ENCODE measurements around the gene AUTS2. TPM values are rescaled to one million over a fixed set of nuclear protein-coding genes. Genes with fewer than 3 reads are reported as not detected.

AUTS2 gene
- polyA plus RNA-seq, 6 donors from 2014 or later, result 8.8 to 28.0 (median 20.9) TPM

DNA sequence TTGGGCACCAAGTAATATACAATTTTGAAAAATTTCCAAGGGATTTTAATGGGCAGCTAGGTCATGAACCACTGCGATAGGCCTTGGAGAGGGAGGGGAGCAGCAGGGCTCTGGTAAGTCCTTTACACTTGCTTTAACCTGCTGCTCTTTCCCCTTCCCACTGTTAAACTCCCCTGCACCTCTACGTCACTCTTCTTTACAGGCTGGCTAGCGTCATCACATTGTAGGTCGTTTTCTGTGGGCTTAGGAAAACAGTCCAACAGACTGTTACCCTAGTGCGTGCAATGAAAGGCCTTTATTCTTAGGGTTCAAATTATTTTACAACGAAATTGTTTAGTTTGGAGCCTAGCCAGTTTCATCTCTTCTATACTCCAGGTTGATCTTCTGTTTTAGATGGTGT is 235.7 kb downstream of the AUTS2 start:
- Mint-ChIP-seq H3K4me1 (peaks cover 0 to 38% (median 26%) of the 10 kb centered on the region in 3 donors), H3K4me3 (no peak overlapping the region), H3K27me3 (no peaks in the 10 kb centered on the region), H3K36me3 (peaks cover 0 to 14% of the 10 kb centered on the region in 2 donors), H3K9me3 (no peaks in the 10 kb centered on the region), H3K27ac (no peak overlapping the region)
- DNase-seq (no peak), ATAC-seq (ENCODE audit: low read depth in 2 of 2) (no peak)

DNA sequence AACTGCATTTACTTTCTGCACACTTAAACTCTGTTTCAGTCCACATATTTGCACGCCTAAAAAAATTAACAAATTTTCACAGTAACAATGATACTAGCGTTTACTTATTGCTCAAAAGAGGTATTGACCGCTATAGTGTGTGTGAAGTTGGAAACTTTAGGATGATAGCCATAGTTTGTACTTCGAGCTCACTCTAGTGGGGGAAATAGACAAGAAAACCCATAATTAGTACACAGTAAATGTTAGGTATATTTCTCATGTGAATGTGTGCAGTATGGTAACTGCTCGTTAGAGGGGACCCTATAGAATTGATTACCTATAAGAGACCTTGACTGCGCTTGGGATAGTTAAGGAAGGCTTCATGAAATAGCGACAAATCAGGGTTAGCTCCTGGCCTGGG is 238.4 kb downstream of the AUTS2 start:
- Mint-ChIP-seq H3K36me3 (peaks cover 0 to 6% of the 10 kb centered on the region in 2 donors), H3K9me3 (no peaks in the 10 kb centered on the region), H3K4me1 (peaks cover 20 to 59% (median 38%) of the 10 kb centered on the region in 3 donors), H3K27me3 (no peaks in the 10 kb centered on the region), H3K27ac (peak overlapping the region in 1 of 6 donors; percentile 56), H3K4me3 (no peak overlapping the region)
- ATAC-seq (ENCODE audit: low read depth in 2 of 2) (no peak), DNase-seq (no peak)

DNA sequence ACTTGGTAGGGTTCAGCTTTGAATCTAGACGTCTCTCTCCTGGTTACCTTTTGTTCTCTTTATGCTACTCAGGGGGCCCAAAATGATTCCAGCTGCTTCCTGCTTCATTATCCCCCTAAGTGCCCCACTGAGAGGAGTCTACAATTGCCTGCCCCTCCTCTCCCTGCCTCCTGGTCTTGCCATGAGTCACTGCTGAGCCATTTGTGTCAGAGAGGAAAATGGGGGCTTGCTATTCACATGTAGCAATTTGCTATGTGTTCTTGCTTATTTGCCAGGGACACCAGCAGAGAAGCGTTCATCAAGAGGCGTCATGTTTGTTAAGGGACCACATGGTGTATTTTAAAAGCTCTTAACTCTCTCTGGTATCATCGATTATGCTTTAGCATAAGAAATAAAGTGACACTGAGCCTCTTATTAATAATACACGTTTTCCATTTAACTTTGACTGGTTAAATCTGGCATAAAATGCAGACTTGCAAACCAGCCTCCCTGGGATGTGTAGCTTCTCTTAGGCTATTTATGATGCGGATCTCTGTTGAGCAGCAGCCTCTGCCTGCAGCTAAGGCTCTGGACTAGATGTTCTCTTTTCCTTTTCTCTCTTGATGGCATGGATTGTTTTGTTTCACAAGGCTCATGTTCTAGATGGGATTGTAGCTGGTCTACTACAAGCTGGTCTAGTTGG is 239.3 kb downstream of the AUTS2 start:
- no peak for DNase-seq
- Mint-ChIP-seq H3K4me1 (peaks cover 22 to 60% (median 39%) of the 10 kb centered on the region in 3 donors), H3K27me3 (no peaks in the 10 kb centered on the region), H3K36me3 (peaks cover 0 to 6% of the 10 kb centered on the region in 2 donors), H3K9me3 (no peaks in the 10 kb centered on the region), H3K27ac (peak overlapping the region in 1 of 6 donors; percentile 9), H3K4me3 (no peak overlapping the region)
- no peak for ATAC-seq (ENCODE audit: low read depth in 2 of 2)

DNA sequence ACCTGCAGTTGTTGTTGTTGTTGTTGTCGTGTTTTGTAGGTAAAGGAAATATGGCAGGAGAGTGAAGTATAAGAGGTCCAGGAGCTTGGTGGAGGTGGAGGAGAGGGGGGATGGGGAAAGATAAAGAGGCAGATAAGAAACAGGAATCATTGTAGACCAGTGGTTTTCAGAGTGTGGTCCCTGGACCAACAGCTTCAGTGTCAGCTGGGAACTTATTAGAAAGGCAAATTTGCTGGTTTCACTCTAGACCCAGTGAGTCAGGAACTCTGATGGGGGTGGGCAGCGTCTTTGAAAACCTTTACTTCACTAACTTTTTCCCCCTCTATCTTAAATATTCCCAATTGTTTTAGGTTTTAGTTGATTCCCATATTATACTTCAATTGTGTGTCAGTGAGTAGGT is 241.5 kb downstream of the AUTS2 start:
- peaks cover 0 to 5% of the 10 kb centered on the region in 2 donors for H3K36me3 Mint-ChIP-seq
- peaks cover 40 to 73% (median 56%) of the 10 kb centered on the region in 3 donors for H3K4me1 Mint-ChIP-seq
- DNase-seq (no peak), ATAC-seq (ENCODE audit: low read depth in 2 of 2) (peak in 1 of 2 donors; percentile 35)
- H3K4me3 Mint-ChIP-seq, result peak overlapping the region in 7 of 8 donors; percentile 13 to 74 (median 49)
- no peaks in the 10 kb centered on the region for H3K27me3 Mint-ChIP-seq
- H3K9me3 Mint-ChIP-seq, result peaks cover 0 to 4% (median 0%) of the 10 kb centered on the region in 7 donors
- H3K27ac Mint-ChIP-seq, result peak overlapping the region in 4 of 6 donors; percentile 53 to 88 (median 81)

DNA sequence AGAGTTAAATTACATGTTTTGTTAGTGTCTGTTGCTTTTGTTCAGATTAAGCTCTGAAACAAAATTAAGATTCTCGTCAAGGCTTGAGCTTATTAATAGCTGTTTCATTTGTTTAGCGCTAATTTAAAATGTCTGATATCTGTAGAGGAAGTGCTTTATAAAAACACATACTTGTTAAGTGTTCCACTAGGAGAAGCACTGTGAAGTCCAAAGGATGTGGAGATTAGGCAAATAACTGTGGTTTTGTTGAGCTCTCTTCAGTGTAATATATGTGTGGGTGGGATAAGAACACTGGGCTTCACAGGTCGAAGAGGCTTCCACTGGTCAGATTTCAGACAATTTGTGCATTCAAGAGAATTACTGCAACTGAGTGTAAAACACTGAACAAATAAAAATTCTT is 242.0 kb downstream of the AUTS2 start:
- H3K4me3 Mint-ChIP-seq, result peak overlapping the region in 6 of 8 donors; percentile 1 to 74 (median 38)
- ATAC-seq (ENCODE audit: low read depth in 2 of 2) (peak; percentile 21 to 32), DNase-seq (no peak)
- H3K27me3 Mint-ChIP-seq, result no peaks in the 10 kb centered on the region
- H3K4me1 Mint-ChIP-seq, result peaks cover 44 to 74% (median 59%) of the 10 kb centered on the region in 3 donors
- H3K36me3 Mint-ChIP-seq, result peaks cover 0 to 5% of the 10 kb centered on the region in 2 donors
- peaks cover 0 to 4% (median 0%) of the 10 kb centered on the region in 7 donors for H3K9me3 Mint-ChIP-seq
- H3K27ac Mint-ChIP-seq, result peak overlapping the region in 4 of 6 donors; percentile 9 to 84 (median 37)

DNA sequence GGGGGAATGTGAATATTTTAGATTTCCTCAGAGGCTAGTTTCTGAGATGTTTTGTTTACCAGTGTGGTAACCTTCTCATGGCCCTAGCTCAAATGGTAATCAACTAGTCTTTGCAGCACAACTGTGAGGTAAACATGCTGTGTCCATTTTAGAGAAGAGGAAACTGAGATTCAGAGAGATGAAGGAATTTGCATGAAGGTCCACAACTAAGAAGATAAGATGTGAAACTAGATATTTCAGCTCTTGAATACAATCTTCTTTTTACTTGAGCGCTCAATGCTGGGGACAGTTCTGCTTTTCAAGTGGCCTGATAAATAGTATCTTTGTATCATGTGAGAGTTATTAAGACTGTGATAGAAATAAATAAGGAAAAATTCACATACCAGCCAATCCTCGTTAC is 245.4 kb downstream of the AUTS2 start:
- H3K4me3 Mint-ChIP-seq, result peak overlapping the region in 6 of 8 donors; percentile 12 to 65 (median 51)
- H3K4me1 Mint-ChIP-seq, result peaks cover 58 to 87% (median 69%) of the 10 kb centered on the region in 3 donors
- no peaks in the 10 kb centered on the region for H3K27me3 Mint-ChIP-seq
- no peak for DNase-seq
- peaks cover 0 to 4% (median 0%) of the 10 kb centered on the region in 7 donors for H3K9me3 Mint-ChIP-seq
- peak; percentile 69 to 71 for ATAC-seq (ENCODE audit: low read depth in 2 of 2)
- H3K27ac Mint-ChIP-seq, result peak overlapping the region in 5 of 6 donors; percentile 7 to 76 (median 58)
- H3K36me3 Mint-ChIP-seq, result peaks cover 0 to 5% of the 10 kb centered on the region in 2 donors

DNA sequence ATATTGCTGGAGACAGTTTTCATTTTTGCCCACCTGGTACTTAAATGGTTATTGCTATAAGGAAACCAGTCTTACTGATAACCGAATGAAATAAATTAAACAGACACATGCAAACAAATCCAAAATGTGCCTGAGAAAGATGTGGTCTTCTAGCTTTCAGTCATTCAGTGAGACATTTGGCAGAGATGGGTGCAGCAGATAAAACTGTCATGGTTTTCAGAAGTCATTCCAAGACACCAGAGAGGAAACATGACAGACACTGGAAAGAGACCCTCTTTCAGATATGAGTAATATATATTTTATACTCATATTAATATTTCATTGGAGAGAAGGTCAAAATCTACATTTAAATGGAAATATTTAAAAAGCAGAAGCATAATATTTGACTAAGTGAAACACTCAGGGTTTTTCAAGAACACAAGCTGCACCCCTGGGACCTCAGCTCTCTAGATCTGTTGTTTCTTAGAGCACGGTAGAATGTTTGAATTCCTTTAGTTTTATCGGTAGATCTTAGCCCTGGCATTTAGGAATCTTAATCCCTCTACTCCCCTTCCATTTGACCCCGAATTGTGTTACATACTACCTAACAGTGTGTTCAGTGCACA is 246.1 kb downstream of the AUTS2 start:
- Mint-ChIP-seq H3K27me3 (no peaks in the 10 kb centered on the region), H3K4me1 (peaks cover 55 to 82% (median 65%) of the 10 kb centered on the region in 3 donors), H3K9me3 (peaks cover 0 to 4% (median 0%) of the 10 kb centered on the region in 7 donors), H3K27ac (peak overlapping the region in 2 of 6 donors; percentile 60 to 76), H3K4me3 (peak overlapping the region in 6 of 8 donors; percentile 17 to 75 (median 47)), H3K36me3 (peaks cover 0 to 5% of the 10 kb centered on the region in 2 donors)
- DNase-seq (no peak), ATAC-seq (ENCODE audit: low read depth in 2 of 2) (peak; percentile 9 to 53)

DNA sequence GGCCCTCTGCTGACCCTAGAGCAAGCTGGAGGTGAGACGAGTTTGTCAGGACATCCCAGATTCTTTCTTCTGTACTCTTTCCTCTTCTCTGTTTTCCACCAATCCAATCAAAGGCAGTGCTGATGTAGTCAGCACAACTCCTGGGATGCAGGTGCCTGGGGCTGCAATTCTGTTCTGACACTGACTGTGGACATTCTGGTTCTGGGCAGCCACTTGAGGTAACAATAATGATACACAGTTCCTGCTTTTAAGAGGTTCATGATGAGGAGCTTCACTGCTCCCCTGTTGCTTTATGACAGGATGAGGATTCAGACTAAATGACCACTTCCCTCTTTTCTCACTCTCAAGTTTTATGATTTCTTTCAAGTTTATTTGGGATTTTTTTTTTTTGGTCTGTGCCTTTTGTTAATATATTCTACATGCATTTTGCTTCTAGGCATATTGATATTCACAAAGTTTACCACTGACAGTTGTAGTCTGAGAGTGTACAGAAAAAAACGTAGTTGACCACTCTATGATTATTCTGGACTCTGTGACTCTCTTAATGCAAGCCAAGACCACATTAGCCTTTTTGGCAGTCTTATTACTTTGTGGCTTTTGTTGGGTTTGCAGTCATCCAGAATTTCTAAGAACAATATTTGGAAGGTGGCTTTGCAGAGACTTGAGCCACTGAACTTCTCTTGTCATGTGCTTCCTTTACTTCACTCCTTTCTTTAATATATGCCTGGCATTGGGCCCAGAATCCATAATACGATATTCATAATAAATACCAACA is 247.6 kb downstream of the AUTS2 start:
- peaks cover 0 to 5% of the 10 kb centered on the region in 2 donors for H3K36me3 Mint-ChIP-seq
- peak overlapping the region in 2 of 6 donors; percentile 26 to 87 for H3K27ac Mint-ChIP-seq
- peak overlapping the region in 7 of 8 donors; percentile 23 to 76 (median 58) for H3K4me3 Mint-ChIP-seq
- no peaks in the 10 kb centered on the region for H3K27me3 Mint-ChIP-seq
- DNase-seq (no peak), ATAC-seq (ENCODE audit: low read depth in 2 of 2) (peak; percentile 51 to 52)
- peaks cover 0 to 4% (median 0%) of the 10 kb centered on the region in 7 donors for H3K9me3 Mint-ChIP-seq
- H3K4me1 Mint-ChIP-seq, result peaks cover 42 to 67% (median 52%) of the 10 kb centered on the region in 3 donors

DNA sequence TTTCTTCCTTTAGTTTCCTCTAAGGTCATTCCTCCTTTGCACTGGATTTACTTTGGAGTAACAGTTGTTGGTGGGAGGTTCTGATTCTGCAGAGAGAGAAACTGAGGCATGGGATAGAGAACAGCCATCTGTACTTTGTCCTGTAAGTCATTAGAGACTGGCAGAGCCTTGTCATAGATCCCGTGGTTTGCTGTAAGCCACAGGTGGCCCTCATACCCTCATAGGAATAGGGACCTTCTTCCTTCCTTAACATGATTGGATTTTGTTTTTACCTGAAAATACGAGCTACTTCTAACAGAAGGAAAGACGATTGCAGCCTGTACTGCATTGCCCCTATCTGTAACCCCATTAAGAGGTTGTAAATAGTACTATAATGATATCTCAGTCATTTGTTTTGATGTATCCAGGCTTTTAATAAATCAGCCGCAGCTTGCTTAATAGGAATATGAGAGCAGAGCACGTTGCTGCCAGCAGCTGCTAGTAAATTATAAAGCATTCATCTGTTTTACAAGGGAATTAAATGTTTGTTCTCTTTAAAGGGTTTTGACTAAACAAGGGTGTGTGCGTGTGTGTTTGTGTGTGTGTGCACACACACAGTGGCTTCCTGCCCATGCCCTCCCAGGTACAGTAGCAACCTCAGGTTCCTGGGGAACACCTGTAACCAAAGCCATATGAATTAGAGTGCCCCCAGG is 249.8 kb downstream of the AUTS2 start:
- Mint-ChIP-seq H3K27me3 (no peaks in the 10 kb centered on the region), H3K36me3 (peaks cover 0 to 1% of the 10 kb centered on the region in 2 donors), H3K4me3 (no peak overlapping the region), H3K27ac (no peak overlapping the region), H3K9me3 (peaks cover 0 to 4% (median 0%) of the 10 kb centered on the region in 7 donors), H3K4me1 (peaks cover 35 to 61% (median 43%) of the 10 kb centered on the region in 3 donors)
- ATAC-seq (ENCODE audit: low read depth in 2 of 2) (no peak), DNase-seq (no peak)

DNA sequence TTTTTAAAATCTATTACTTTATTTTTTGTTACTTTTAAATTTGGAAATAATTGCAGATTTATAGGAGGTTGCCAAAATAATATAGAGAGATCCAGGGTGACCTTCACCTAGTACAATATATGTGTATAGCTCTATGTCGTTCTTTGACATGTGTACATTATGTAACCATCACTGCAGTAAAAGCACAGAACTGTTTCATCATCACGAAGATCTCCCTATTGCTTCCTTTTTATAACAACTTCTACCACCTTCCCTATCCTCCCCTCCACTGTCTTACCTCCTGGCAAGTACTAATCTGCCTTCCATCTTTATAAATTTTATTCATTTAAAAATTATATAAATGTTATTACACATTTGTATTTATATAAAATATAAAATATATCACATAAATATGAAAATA is 251.0 kb downstream of the AUTS2 start:
- Mint-ChIP-seq H3K36me3 (no peaks in the 10 kb centered on the region), H3K27me3 (no peaks in the 10 kb centered on the region), H3K9me3 (no peaks in the 10 kb centered on the region), H3K27ac (peak overlapping the region in 1 of 6 donors; percentile 72), H3K4me3 (no peak overlapping the region), H3K4me1 (peaks cover 24 to 57% (median 31%) of the 10 kb centered on the region in 3 donors)
- DNase-seq, result no peak
- ATAC-seq (ENCODE audit: low read depth in 2 of 2), result no peak

DNA sequence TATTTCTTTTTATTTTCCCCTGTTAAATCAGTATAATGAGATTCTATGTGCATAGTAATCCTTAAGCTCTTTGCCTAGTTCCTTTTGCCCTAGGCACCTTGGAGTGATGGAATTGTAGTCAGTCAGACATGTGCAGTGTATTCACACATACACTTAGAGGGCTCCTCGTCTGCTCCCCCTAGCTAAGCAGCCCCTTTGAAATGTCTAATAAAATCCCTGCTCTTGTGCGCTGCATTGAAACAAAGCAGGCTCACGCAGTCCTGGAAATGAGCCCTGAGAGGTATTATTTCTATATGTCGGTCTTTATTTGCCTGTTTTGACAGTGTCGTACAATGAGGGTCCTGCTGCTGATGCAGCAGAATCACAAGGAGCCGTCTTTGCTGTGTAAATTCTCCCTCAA is 258.7 kb downstream of the AUTS2 start:
- H3K27me3 Mint-ChIP-seq, result no peaks in the 10 kb centered on the region
- peaks cover 10 to 49% (median 15%) of the 10 kb centered on the region in 3 donors for H3K4me1 Mint-ChIP-seq
- no peak for ATAC-seq (ENCODE audit: low read depth in 2 of 2)
- H3K36me3 Mint-ChIP-seq, result no peaks in the 10 kb centered on the region
- H3K4me3 Mint-ChIP-seq, result no peak overlapping the region
- no peak for DNase-seq
- no peaks in the 10 kb centered on the region for H3K9me3 Mint-ChIP-seq
- no peak overlapping the region for H3K27ac Mint-ChIP-seq

DNA sequence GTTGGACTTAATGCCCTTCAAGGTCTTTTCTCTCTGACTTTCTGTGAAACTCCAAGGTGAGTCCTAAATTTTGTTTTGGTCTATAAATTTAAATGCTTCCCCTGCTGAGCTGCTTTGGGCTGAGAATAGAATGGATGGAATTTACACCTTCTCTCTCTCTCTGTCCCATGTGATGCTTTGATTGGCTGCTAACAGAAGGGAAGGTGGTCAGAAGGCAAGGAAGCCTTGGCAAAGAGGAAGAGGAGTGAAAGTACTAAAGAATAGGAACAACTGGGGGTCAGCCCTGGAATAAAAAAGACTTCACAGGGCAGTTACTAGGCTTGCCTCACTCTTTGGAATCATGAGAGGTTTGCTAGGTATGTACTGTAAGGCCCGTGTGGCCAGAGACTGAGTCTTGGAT is 260.2 kb downstream of the AUTS2 start:
- Mint-ChIP-seq H3K27ac (peak overlapping the region in 1 of 6 donors; percentile 88), H3K36me3 (no peaks in the 10 kb centered on the region), H3K9me3 (no peaks in the 10 kb centered on the region), H3K27me3 (no peaks in the 10 kb centered on the region), H3K4me3 (no peak overlapping the region), H3K4me1 (peaks cover 11 to 47% (median 21%) of the 10 kb centered on the region in 3 donors)
- ATAC-seq (ENCODE audit: low read depth in 2 of 2) (no peak), DNase-seq (no peak)

DNA sequence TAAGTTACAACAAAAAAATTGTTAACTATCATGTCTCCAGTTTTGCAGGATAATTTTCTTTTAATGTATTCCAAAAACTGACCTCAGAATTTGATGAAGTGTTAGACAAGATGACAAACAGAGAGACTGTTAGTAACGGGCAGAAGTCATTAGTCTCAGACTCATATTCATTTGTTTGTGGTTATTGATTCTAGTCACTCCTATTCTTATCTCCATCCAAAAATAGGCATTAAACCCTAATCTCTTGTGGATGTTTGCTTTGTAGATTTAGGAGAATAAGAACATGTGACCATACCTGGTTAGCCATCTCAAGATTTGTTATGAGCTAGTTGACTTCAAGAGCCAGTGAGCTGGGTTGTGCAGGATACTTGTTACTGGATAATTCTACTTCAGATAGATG is 261.1 kb downstream of the AUTS2 start:
- no peak overlapping the region for H3K4me3 Mint-ChIP-seq

More for the DNA sequence above, 261.1 kb downstream of the AUTS2 start:
- Mint-ChIP-seq H3K4me1 (peaks cover 16 to 49% (median 27%) of the 10 kb centered on the region in 3 donors), H3K27me3 (no peaks in the 10 kb centered on the region), H3K27ac (peak overlapping the region in 2 of 6 donors; percentile 22 to 31), H3K9me3 (no peaks in the 10 kb centered on the region), H3K36me3 (no peaks in the 10 kb centered on the region)
- no peak for ATAC-seq (ENCODE audit: low read depth in 2 of 2)
- no peak for DNase-seq

Data from naive B cell (primary cell).